HS-27A (cell line): Measurements from ENCODE around the gene CGA.
"Not testable (repeated sequence)": the region's sequence is repeated elsewhere in the genome, so short reads cannot be mapped to it uniquely, and the experiment has no call there.

Experiments used
- DNase-seq: peaks from one replicate; pipeline ENCODE4 v3.0.0-alpha.2; 2012; ENCODE audit warnings: low read depth, missing footprints

The CGA gene

DNA sequence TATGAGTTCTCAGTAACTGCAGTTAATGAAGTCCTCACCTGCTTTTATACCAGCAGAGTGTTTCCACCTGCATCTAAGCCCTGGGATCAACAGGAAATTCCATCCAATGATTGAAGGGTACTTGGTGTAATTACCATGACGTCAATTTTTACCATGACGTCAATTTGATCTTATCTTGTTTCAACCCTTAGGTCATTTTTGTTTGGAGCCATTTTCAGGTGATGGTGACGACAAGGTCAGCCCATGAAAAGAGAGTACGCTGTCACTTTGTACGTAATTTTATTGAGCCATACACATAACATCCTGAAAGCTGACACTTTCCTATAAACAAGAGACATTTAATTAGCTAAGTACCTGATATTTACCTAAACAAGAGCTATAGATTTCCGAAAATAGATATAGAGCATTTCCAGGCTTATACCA, at the start of gene CGA:
Gene CGA, minus strand, starts transcription at position 20 of the 423 bp plus-strand sequence. CDS start 6,906 bp downstream, outside the sequence.
- no peak for DNase-seq

DNA sequence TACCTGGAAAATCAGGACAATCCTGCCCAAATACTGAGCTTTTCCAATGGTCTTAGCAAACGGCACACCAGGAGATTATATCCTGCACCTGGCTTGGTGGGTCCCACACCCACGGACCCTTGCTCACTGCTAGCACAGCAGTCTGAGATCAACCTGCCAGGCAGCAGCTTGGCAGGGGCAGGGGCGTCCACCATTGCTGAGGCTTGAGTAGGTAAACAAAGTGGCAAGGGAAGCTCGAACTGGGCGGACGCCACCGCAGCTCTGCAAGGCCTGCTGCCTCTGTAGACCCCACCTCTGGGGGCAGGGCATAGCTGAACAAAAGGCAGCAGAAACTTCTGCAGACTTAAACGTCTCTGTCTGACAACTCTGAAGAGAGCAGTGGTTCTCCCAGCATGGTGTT, 45.0 kb upstream of the CGA start:
- not testable (repeated sequence) for DNase-seq

DNA sequence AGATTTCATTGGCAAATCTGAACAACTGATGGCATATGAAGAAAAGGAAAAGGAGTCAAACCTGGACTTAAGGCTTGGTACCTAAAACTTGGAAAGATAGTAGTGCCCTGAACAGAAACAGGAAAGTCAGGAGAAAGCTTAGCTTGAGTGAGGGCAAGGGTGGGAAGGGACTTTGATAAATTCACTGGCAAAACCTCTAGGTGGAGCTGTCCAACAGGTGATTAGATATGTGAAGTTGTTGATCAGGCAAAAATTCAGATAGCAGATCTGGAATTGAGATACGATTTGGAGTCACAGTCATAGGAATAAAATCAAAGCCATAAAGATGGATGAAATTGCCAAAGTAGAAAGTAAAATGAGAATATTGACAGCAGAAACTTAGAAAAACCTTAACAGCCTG, 44.3 kb upstream of the CGA start:
- DNase-seq = peak; percentile 11

GRCh38 chr6:87136963-87137362, 42.1 kb upstream of the CGA start:
- DNase-seq = no peak

GRCh38 chr6:87127737-87128136, 32.8 kb upstream of the CGA start:
- DNase-seq = no peak

DNA sequence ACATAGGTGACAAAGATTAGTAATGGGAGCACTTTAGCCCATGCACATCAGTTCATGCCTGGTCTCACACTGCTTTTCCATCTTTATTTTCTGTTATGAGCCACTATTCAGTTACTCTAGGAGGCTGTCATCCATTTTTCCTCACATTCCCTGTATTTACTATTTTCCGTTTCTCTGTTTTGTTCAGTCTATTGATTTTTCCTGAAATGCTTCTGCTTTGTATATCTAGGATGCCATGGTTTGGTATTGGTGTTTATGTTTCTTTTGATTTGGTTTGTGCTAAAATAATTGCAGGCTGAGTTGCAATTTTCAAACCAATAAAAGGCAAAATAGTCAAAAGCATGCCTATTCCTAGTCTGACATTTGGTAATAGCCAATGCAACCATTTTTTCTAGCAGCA, 31.6 kb upstream of the CGA start:
- no peak for DNase-seq

GRCh38 chr6:87124074-87124473, 29.2 kb upstream of the CGA start:
- no peak for DNase-seq

- DNase-seq = no peak
Observed at GRCh38 chr6:87122477-87122876, 27.6 kb upstream of the CGA start.

- no peak for DNase-seq
Observed at GRCh38 chr6:87118054-87118453, 23.1 kb upstream of the CGA start.

DNA sequence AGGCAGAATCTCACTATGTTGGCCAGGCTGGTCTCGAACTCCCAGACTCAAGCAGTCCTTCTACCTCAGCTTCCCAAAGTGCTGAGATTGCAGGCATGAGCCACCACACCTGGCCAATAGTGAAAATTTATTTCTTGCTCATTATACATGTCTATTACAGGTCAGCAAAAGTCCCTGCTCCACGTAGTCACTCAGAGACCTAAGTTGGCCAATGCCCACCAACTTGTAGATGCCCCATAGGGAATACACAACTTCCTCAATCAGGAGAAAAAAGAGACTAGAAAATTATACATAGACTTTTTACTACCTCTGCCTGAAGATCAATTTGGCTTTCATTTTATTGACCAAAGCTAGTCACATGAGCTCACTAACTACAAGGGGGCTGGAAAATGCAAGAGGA, 22.0 kb upstream of the CGA start:
- DNase-seq = no peak

DNA sequence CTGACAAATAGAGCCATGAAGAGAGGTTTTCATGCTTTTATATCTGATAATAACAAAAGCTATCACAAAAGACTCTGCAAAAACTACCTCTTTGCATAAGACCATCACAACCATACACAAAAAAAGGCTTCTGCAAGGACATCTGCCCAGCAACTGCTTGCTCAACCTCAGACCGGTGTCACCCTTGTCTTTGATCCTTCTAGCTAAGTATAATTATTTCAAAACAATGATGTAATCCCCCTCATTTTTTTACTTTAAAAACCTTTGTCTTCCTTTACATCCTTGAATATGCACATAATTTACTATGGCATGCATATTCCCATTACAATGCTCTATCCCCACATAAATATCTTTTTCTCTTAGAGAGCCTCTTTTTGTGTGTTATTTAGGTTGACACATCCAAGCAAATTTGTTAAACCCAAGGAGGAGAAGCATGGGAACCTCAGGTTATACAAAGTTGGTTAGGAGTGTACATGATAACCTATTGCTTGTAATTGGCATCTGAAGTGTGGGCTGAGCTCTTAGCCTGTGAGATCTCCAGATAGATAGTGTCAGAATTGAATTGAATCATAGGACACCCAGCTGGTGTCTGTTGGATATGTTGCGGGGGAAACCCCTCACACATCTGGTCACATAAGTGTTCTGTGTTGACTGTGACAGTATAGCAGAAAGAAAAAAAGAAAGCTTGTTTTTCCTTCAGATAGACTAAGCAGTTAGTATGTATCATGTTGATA, 20.7 kb upstream of the CGA start:
- no peak for DNase-seq

GRCh38 chr6:87110636-87111035, 15.7 kb upstream of the CGA start:
- no peak for DNase-seq

DNA sequence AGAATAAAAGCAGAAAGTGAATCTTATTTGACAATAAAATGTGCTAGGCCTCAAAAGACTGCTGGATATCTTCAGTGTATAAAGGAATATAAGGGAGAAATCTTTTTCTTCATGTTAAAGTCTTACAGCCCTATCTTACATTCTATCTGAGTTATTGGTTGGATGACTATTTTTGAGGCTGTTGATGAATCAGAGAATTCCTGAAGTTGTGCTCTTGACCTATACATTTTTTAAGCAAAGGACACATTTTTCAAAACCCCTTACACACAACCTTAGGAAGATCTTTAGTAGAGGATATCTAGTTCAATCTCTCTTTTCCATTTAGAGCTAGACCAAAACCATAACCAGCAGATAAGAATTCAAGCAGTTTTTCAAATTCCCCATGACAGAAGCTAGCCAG, 10.9 kb upstream of the CGA start:
- no peak for DNase-seq

- no peak for DNase-seq
Observed at GRCh38 chr6:87104667-87105066, 9.8 kb upstream of the CGA start.

DNA sequence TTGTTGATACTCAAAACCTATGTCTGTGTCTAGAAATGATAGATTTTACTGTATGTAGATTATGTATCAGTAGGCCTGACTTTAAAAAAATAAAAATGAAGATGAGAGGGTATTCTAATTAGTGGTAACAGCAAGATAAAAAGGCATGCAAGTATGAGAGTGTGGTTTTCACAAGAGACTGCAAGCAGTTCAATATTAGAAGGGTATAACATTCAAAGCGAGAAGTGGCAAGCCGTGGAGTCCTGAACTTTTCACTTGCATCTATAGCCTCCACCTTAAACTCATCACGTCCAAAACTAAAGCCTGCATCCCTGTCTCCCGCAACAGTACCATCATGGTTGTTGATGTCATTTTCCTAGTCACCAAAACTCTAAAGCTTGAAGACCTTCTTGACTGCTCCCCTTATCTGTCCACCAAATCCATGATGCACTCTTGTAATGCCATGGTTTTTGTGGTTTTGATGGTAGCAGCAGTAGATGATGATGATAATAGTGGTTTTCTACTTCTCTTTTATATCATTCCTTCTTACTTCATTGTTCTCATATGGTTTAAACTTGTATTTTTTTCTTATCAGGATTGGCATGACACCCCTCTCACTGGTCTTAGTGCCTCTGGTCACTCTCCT, 9.2 kb upstream of the CGA start:
- DNase-seq = no peak

GRCh38 chr6:87102151-87102621, 7.3 kb upstream of the CGA start:
- DNase-seq = no peak

DNA sequence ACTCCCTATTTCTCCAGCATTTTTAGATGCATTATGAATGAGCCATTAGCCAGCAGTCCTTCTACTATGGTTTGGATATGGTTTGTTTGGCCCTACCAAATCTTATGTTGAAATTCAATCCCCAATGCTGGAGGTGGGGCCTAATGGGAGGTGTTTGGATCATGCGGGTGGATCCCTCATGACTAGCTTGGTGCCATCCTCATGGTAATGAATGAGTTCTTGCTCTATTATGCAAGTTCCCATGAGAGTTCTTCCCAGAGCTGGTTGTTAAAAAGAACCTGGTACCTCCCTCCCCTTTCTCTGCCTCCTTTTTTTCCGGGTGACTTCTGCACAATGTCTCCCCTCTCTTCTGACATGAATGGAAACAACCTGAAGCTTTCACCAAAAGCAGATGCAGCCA, 6.2 kb upstream of the CGA start:
- DNase-seq = no peak

DNA sequence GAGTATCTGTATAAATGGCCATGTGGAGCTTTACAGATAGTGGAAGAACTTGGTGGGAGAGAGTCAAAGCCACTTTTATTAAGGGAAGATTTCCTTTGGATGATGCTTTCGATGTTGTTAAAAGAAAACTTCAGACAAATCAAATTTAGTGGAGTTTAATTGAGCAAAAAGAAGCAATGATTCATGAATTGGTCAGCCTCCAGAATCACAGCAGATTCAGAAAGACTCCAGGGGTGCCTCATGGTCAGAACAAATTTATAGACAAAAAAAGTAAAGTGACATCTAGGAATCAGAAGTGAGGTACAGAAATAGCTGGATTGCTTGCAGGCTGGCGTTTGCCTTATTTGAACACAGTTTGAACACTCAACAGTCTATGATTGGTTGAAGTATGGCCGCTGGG, 5.3 kb upstream of the CGA start:
- DNase-seq = no peak

DNA sequence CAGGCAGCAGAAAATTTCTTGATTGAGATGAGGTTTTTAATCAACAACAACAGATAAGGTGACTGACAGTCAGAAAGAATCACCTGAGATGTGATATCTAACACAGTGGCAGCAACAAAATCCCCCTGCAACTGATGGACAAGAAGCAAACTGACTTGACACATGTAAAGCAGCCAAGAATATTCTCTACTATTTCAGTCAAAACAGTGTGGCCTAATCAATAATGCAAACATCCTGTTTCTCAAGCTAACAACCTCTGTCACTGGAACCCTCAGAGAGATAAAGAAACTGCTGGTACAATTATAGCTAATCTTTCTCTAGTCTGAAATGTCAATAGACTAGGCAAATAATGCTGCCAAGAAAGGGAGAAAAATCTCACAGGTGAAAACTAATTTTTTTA, 4.6 kb upstream of the CGA start:
- no peak for DNase-seq

- DNase-seq = no peak
Observed at GRCh38 chr6:87094576-87094975, 330 bp downstream of the CGA start.

DNA sequence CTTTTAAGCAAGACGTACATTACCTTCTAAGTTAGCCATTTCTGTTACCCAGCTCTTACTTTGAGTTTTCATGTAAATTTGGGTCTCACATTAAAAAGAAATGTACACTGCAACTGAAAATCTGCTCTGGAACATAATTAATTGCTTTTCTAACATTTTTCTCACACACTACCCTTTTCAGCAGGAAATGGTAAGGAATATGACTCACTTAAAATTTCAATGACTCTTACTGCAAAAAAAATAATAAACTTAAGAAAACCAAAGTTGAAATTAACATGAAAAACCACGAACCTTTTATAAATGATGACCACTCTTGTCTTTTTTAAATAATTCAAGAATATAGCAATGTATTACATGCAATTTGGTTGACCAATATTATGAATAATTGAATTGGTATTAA, 1.3 kb downstream of the CGA start:
- no peak for DNase-seq

GRCh38 chr6:87093199-87093598, 1.7 kb downstream of the CGA start:
- DNase-seq = no peak

DNA sequence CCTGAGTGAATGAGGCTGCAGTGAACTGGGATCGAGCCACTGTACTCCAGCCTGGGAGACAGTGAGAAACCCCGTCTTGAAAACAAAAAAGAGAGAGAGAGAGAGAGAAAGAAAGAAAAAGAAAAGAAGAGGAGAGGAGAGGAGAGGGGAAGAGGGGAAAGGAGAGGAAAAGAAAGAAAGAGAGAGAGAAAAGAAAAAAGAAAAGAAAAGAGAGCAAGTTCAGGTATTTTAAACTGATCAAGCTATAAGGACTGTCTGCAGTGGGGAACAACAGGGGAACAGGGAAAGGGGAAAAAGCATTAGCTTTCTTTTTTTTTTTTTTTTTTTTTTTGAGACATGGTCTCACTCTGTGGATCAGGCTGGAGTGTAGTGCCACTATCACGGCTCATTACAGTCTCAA, 2.5 kb downstream of the CGA start:
- no peak for DNase-seq

- no peak for DNase-seq
Observed at GRCh38 chr6:87089135-87089534, 5.8 kb downstream of the CGA start.
